Body of pancreas (tissue), 4 donors: ENCODE results near the gene SORCS2. TPM values are rescaled to one million over a fixed set of nuclear protein-coding genes. Genes with fewer than 3 reads are reported as not detected.

Experiments used
- ATAC-seq: fragments of 150-250 bp; one replicate; pipeline ENCODE4 v1.9.1; 2016
- DNase-seq, 4 donors: peaks; one replicate each; pipeline ENCODE4 v3.0.0-alpha.2; 2019
- H3K27ac ChIP-seq, 4 donors: fragments of 200-600 bp; sonication (generic); 1 replicate in 3 of 4; 2 replicates in 1 of 4; pipeline versions ENCODE4 v1.5.1 to v1.6.1; 2016 to 2019; ENCODE audit warnings: mild to moderate bottlenecking in 1 of 4, mixed read lengths in 1 of 4, moderate library complexity in 1 of 4
- H3K27me3 ChIP-seq, 2 donors: fragments of 200-600 bp; sonication (generic); one replicate each; pipeline ENCODE4 v1.6.0; 2016; ENCODE audit warnings: mild to moderate bottlenecking in 1 of 2
- H3K36me3 ChIP-seq, 2 donors: fragments of 200-600 bp; sonication (generic); replicated peaks in 1 of 2; 2 replicates each; pipeline ENCODE4 v1.5.1; 2016; ENCODE audit warnings: low read depth in 2 of 2; ENCODE audit not compliant: insufficient read depth in 1 of 2
- H3K4me1 ChIP-seq: fragments of 200-600 bp; sonication (generic); one replicate; pipeline ENCODE4 v1.6.0; 2016
- H3K4me3 ChIP-seq, 2 donors: fragments of 200-600 bp; sonication (generic); 1 replicate in 1 of 2; 2 replicates in 1 of 2; pipeline ENCODE4 v1.5.1; 2016 to 2019
- H3K9me3 ChIP-seq, 3 donors: fragments of 200-600 bp; sonication (generic); 1 replicate in 2 of 3; 2 replicates in 1 of 3; pipeline ENCODE4 v1.5.1; 2016
- POLR2A ChIP-seq, 3 donors: fragments of 450-650 bp; IDR thresholded peaks; one replicate each; pipeline ENCODE4 v1.6.1; 2016; ENCODE audit warnings: antibody characterized with exemption in 3 of 3, mild to moderate bottlenecking in 2 of 3
- WGBS, 2 donors: methylation state at CpG; one replicate each; pipeline ENCODE4 v1.1.5; 2017; 5-methylcytosine and 5-hydroxymethylcytosine counted together
- intact Hi-C: fragments of 100-400 bp; cut with DNase I; formaldehyde crosslinking; loops from one replicate; pipeline ENCODE4 v1.15.1; 2023
- total RNA-seq, 2 donors: library from RNA; depleted of rRNA; stranded (reverse); fragments of >200 nt; gene quantifications; one replicate each; pipeline ENCODE4 v1.1.0, GENCODE V29; 2016
- TF ChIP-seq, protein P1 (sequence below), 7 experiments: fragments of 450-650 bp in 4 of 7; fragments of 200-600 bp in 3 of 7; sonication (generic) in 3 of 7; IDR thresholded peaks; one replicate each; pipeline ENCODE4 v1.5.1; 2016 to 2019; ENCODE audit warnings: antibody characterized with exemption in 7 of 7

SORCS2 gene
- total RNA-seq, 2 donors from 2014 or later: 0.26 to 0.33 TPM

DNA sequence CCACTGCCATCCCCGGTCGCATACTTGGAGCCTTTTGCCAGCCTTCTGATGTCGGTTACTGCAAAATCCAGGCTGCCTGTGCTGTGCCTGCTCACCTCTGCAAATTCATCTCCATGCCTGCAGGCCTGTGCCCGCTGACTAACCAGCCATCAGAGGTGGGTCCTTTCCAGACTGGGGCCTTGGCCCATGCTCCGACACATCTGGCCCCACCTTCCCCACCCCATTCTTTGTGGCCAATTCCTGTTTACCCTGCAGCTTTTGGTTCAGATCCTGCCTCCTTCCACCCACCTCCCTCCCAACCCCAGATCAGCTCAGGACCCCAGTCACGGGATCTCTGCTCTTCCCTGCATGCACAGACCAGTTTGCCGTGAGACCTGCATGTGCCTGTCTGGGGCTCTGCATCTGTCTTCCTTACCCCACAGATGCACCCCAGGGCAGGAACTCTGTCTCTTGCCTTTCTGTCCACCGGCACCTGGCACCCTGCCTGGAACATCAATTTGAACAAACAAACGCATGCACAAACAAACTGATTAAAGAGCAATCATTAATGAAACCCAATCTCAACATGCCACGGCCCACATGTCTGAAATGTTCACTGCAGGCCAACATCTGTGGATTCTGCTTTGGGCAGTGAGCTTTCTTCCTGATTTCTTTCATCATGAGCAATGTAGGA lies 355.2 kb downstream of the SORCS2 start:
- ATAC-seq (no peak), DNase-seq (peak in 1 of 4 donors; percentile 16)
- WGBS, 2 donors: 58% methylated on average over 8 to 10 of the region's 10 CpGs
- no peaks in the 10 kb centered on the region for H3K27me3 ChIP-seq
- peaks cover 12% of the 10 kb centered on the region for H3K4me1 ChIP-seq
- TF ChIP-seq POLR2A (IDR thresholded peaks at IDR 0.05): no peak
- TF ChIP-seq, protein P1, sequence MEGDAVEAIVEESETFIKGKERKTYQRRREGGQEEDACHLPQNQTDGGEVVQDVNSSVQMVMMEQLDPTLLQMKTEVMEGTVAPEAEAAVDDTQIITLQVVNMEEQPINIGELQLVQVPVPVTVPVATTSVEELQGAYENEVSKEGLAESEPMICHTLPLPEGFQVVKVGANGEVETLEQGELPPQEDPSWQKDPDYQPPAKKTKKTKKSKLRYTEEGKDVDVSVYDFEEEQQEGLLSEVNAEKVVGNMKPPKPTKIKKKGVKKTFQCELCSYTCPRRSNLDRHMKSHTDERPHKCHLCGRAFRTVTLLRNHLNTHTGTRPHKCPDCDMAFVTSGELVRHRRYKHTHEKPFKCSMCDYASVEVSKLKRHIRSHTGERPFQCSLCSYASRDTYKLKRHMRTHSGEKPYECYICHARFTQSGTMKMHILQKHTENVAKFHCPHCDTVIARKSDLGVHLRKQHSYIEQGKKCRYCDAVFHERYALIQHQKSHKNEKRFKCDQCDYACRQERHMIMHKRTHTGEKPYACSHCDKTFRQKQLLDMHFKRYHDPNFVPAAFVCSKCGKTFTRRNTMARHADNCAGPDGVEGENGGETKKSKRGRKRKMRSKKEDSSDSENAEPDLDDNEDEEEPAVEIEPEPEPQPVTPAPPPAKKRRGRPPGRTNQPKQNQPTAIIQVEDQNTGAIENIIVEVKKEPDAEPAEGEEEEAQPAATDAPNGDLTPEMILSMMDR (IDR thresholded peaks at IDR 0.05): no peak
- H3K36me3 ChIP-seq: no peaks in the 10 kb centered on the region
- intact Hi-C loops: no loop called here
- no peaks in the 10 kb centered on the region for H3K9me3 ChIP-seq
- H3K4me3 ChIP-seq: no peak overlapping the region
- no peak overlapping the region for H3K27ac ChIP-seq

DNA sequence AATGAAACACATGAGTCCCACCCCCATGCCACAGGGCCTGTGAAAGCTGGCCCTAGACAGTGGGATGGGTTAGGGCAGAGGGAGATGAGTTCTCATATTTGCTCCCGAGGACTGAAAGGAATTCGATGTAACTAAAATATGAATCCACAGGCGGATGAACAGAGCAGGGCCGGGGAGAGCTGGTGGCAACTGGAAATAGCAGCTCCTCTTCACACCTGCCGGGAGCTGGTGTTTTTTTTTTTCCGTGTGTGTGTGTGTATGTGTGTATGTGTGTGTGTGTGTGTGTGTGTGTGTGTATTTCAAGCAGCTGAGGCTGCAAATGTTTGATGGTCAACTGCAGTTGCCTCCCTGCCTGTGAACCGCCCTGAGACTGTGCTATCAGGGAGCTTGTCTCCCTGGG lies 357.5 kb downstream of the SORCS2 start:
- Histone ChIP-seq H3K9me3 (peaks cover 0 to 9% (median 0%) of the 10 kb centered on the region in 3 donors), H3K4me3 (no peak overlapping the region), H3K4me1 (peaks cover 12% of the 10 kb centered on the region), H3K27me3 (no peaks in the 10 kb centered on the region), H3K36me3 (no peaks in the 10 kb centered on the region), H3K27ac (no peak overlapping the region)
- DNase-seq: no peak
- ATAC-seq: no peak
- 60 to 64% methylated on average over 5 to 7 of the region's 7 CpGs for WGBS, 2 donors
- no peak for TF ChIP-seq POLR2A (IDR thresholded peaks at IDR 0.05)
- TF ChIP-seq, protein P1 (IDR thresholded peaks at IDR 0.05): no peak
- intact Hi-C loops: no loop called here

DNA sequence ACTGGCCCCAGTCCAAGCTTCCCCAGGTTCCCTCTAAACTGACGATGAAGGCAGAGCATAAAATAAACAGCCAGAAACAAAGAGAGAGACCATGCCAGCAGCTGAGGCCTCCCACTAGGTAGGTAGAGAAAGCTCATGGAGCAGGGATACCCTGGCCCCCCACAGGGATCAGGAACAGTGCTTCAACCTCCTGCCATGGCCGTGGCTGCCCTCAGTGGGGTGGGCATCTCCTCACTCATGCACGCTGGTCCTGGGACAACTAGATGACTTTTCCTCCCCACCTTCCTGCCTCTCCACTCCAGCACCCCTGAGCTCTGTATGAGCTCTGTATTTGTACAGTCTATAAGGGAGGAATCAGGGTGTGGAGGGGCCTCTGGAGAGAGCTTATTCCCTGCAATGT lies 360.1 kb downstream of the SORCS2 start:
- Histone ChIP-seq H3K27ac (no peak overlapping the region), H3K27me3 (no peaks in the 10 kb centered on the region), H3K9me3 (peaks cover 0 to 9% (median 0%) of the 10 kb centered on the region in 3 donors), H3K4me3 (no peak overlapping the region), H3K4me1 (peaks cover under 1% of the 10 kb centered on the region), H3K36me3 (no peaks in the 10 kb centered on the region)
- no peak for TF ChIP-seq POLR2A (IDR thresholded peaks at IDR 0.05)
- TF ChIP-seq, protein P1 (IDR thresholded peaks at IDR 0.05): no peak
- ATAC-seq (no peak), DNase-seq (no peak)
- 44 to 52% methylated on average over 1 to 3 of the region's 3 CpGs for WGBS, 2 donors
- intact Hi-C loops: no loop called here

DNA sequence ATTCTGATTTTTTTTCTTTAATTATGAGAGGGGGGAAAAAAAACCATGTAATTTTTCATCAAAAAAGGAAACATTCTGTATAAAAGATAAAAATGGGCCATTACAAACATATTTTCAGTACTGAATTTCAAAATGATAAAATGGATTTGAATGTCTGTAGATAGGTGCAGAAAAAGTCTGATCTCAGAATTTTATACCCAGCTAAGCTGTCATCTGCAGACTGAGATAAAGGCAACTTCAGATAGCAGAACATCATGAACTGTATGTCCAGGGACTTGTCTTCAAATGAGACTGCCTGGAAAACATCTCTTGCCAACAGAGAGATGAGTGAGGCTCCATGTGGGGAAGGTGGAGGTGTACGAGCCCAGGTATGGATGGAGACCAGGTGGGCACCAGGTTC lies 360.9 kb downstream of the SORCS2 start:
- 78 to 80% methylated on average over 1 of the region's 1 CpG for WGBS, 2 donors
- no peak overlapping the region for H3K4me3 ChIP-seq
- no peak for ATAC-seq
- no peaks in the 10 kb centered on the region for H3K27me3 ChIP-seq
- intact Hi-C loops: no loop called here
- no peaks in the 10 kb centered on the region for H3K4me1 ChIP-seq
- peaks cover 0 to 9% (median 0%) of the 10 kb centered on the region in 3 donors for H3K9me3 ChIP-seq
- no peak overlapping the region for H3K27ac ChIP-seq
- TF ChIP-seq, protein P1 (IDR thresholded peaks at IDR 0.05): no peak
- no peak for TF ChIP-seq POLR2A (IDR thresholded peaks at IDR 0.05)
- no peaks in the 10 kb centered on the region for H3K36me3 ChIP-seq
- DNase-seq: no peak

DNA sequence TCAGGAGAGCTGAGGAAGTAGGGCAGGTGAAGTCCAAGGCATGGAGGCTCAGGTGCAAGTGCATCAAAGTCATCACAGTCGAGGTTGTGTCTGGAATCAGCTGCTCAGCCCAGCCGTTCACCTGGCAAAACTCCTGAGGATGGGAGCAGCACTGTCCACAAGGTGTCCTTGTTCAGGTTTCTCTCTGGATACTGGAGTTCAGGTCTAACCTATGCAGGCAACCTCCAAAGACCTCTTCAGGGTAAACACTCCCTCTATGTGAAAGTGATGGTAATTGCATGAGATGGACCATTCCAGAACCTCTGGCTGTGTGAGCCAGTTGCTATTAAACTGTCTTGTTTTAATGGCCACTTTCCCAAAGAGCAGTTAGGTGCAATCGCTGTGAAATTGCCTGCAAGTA lies 362.6 kb downstream of the SORCS2 start:
- DNase-seq (no peak), ATAC-seq (no peak)
- Histone ChIP-seq H3K4me3 (no peak overlapping the region), H3K36me3 (no peaks in the 10 kb centered on the region), H3K27me3 (no peaks in the 10 kb centered on the region), H3K9me3 (peaks cover 0 to 9% (median 0%) of the 10 kb centered on the region in 3 donors), H3K27ac (no peak overlapping the region), H3K4me1 (peaks cover 8% of the 10 kb centered on the region)
- 53 to 55% methylated on average over 3 of the region's 3 CpGs for WGBS, 2 donors
- TF ChIP-seq, protein P1 (IDR thresholded peaks at IDR 0.05): no peak
- no peak for TF ChIP-seq POLR2A (IDR thresholded peaks at IDR 0.05)
- intact Hi-C loops: no loop called here
